ENCODE results near the gene PRKAA1.
"Not testable (repeated sequence)": the region's sequence is repeated elsewhere in the genome, so short reads cannot be mapped to it uniquely, and the experiment has no call there.

The PRKAA1 gene

GRCh38 chr5:40754381-40755092 is 43.6 kb downstream of the PRKAA1 start:
- FAIRE-seq (no peak), DNase-seq (ENCODE audit: insufficient read length, low spot score) (no peak)
- no peak for TF ChIP-seq POLR2A (IDR thresholded peaks at IDR 0.05; ENCODE audit: low read depth, low read length)

- no peak for TF ChIP-seq POLR2A (IDR thresholded peaks at IDR 0.05; ENCODE audit: low read depth, low read length)
- FAIRE-seq = no peak
These were observed 51.5 kb downstream of the PRKAA1 start for GRCh38 chr5:40746703-40747102.

DNA sequence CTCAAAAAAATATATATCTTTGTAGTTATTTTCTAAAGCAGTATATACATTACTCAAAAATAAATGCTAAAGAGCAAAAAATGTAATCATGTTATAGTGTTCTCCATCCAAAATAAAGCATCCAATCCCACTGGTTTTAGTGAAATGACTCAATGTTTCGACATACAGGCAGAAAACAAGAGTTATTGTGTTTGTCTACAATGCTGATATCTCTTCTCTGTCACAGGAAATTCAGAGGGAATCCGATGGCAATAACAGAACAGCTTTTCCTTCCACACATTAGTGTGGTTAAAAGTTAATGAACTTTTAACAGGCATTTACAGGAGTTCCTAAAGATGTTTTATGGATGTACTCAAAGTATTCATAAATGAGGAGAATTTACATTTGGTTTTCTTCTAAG is 54.4 kb downstream of the PRKAA1 start:
- FAIRE-seq = peak; percentile 43
- TF ChIP-seq POLR2A (IDR thresholded peaks at IDR 0.05; ENCODE audit: low read depth, low read length) = no peak
- no peak for DNase-seq (ENCODE audit: insufficient read length, low spot score)

More at GRCh38 chr5:40746703-40747102, 51.5 kb downstream of the PRKAA1 start:
- DNase-seq (ENCODE audit: insufficient read length, low spot score) = no peak

DNA sequence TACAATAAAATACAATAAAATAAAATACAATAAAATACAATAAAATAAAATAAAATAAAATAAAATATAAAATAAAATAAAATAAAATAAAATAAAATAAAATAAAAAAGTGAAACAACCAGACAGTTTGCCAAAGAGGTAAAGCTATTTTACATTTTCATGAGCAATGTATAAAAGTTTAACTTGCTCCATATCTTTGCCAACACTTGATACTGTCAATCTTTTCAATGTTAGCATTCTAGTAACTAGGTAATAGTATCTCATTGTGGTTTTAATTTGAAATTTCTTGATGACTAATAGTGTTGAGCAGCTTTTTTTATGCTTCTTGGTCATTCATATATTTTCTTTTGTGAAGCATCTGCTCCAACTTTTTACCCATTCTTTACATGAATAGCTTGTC is 59.7 kb downstream of the PRKAA1 start:
- FAIRE-seq (peak; percentile 70), DNase-seq (ENCODE audit: insufficient read length, low spot score) (no peak)
- no peak for TF ChIP-seq POLR2A (IDR thresholded peaks at IDR 0.05; ENCODE audit: low read depth, low read length)

DNA sequence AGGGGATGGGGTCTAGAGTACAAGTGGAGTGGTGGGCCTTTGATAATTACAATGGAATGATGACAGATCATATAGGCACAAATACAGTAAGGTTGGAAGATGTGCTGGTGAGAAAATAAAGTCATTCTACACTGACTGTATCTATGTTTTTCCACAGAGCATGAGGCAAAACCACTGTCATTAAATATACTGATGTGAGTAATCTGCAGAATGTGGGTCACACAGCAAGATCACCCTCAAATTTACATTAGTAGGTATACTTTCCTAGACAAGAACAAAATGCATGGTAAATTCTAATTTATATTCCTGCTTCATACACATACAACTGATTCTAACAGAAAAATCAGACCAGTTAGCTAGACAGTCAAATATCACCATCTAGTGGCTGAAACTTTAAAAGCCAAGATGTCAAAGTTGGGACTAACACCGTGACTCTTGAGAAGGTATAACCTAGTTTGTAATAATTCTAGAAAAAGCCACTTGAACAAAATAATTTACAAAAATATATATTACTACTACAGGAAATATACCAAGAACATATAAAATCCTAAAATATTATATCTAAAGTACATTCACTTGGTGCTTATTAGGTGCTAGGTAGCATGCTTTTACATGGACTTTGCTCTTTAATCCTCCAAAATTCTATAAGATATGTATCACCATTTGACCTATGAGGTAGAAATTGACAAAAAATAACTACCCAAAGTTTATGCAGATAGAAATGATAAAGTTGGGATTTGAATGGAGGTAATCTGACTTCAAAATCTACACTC is 61.9 kb downstream of the PRKAA1 start:
- DNase-seq (ENCODE audit: insufficient read length, low spot score) = peak; percentile 38
- TF ChIP-seq POLR2A (IDR thresholded peaks at IDR 0.05; ENCODE audit: low read depth, low read length) = no peak
- FAIRE-seq = peak; percentile 93

DNA sequence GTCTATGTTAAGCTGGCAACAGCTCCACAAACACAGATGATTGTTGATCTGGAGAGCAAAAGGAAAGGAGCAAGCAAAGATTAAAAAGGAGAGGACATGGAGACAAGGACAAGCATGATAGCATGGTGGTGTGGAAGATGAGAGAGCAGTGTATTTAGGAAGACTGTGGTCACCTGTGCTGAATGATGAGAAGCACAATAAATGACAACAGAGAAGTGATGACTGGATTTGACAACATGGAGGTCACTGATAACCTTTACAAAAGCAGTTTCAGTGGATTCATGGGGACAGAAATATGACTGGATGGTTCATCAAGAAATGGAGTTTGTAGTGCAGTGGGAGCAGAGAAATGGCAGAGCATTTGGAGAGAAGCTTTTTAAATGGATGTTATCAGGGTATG is 62.6 kb downstream of the PRKAA1 start:
- no peak for FAIRE-seq
- TF ChIP-seq POLR2A (IDR thresholded peaks at IDR 0.05; ENCODE audit: low read depth, low read length) = no peak
- no peak for DNase-seq (ENCODE audit: insufficient read length, low spot score)

- DNase-seq (ENCODE audit: insufficient read length, low spot score) = peak; percentile 12
- peak; percentile 93 for FAIRE-seq
- TF ChIP-seq POLR2A (IDR thresholded peaks at IDR 0.05; ENCODE audit: low read depth, low read length) = no peak
These were observed 63.2 kb downstream of the PRKAA1 start for GRCh38 chr5:40734986-40735385.

GRCh38 chr5:40733879-40734563 is 64.2 kb downstream of the PRKAA1 start:
- peak; percentile 58 for FAIRE-seq
- no peak for DNase-seq (ENCODE audit: insufficient read length, low spot score)
- TF ChIP-seq POLR2A (IDR thresholded peaks at IDR 0.05; ENCODE audit: low read depth, low read length) = no peak

- no peak for TF ChIP-seq POLR2A (IDR thresholded peaks at IDR 0.05; ENCODE audit: low read depth, low read length)
- FAIRE-seq (peak; percentile 38), DNase-seq (ENCODE audit: insufficient read length, low spot score) (no peak)
These were observed 64.7 kb downstream of the PRKAA1 start for GRCh38 chr5:40733434-40733833.

DNA sequence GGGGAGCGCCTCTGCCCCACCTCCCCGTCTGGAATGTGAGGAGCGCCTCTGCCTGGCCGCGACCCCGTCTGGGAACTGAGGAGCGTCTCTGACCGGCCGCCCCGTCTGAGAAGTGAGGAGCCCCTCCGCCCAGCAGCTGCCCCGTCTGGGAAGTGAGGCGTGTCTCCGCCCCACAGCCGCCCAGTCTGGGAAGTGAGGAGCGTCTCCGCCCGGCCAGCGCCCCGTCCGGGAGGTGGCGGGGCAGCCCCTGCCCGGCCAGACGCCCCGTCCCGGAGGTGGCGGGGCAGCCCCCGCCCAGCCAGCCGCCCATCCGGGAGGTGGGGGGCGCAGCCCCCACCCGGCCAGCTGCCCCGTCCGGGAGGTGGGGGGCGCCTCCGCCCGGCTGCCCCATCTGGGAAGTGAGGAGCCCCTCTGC is 75.7 kb downstream of the PRKAA1 start:
- not testable (repeated sequence) for DNase-seq (ENCODE audit: insufficient read length, low spot score); FAIRE-seq

GRCh38 chr5:40720069-40720468 is 78.1 kb downstream of the PRKAA1 start:
- no peak for FAIRE-seq
- TF ChIP-seq POLR2A (IDR thresholded peaks at IDR 0.05; ENCODE audit: low read depth, low read length) = no peak
- no peak for DNase-seq (ENCODE audit: insufficient read length, low spot score)

GRCh38 chr5:40717281-40717680 is 80.9 kb downstream of the PRKAA1 start:
- DNase-seq (ENCODE audit: insufficient read length, low spot score) = peak; percentile 59
- TF ChIP-seq POLR2A (IDR thresholded peaks at IDR 0.05; ENCODE audit: low read depth, low read length) = no peak
- peak; percentile 97 for FAIRE-seq

DNA sequence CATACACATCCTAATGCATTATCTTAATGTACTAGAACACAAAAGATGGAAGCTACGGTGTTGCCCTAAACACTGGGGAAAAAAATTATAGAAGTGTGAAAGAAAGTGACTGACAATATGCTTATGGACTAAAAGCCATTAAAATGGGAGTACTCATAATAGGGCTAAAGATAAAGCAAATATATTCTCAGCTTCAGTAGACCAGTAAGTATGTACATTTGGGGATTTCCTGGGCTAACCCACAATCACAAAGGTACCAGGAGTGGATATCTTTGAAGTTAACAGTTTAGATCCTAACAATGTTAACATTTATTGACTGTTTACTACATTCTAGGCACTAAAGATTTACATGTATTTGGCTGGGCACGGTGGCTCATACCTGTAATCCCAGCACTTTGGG is 81.6 kb downstream of the PRKAA1 start:
- no peak for TF ChIP-seq POLR2A (IDR thresholded peaks at IDR 0.05; ENCODE audit: low read depth, low read length)
- peak; percentile 27 for FAIRE-seq
- no peak for DNase-seq (ENCODE audit: insufficient read length, low spot score)

GRCh38 chr5:40716000-40716399 is 82.2 kb downstream of the PRKAA1 start:
- DNase-seq (ENCODE audit: insufficient read length, low spot score) (no peak), FAIRE-seq (peak; percentile 98)

More at GRCh38 chr5:40716000-40716399, 82.2 kb downstream of the PRKAA1 start:
- no peak for TF ChIP-seq POLR2A (IDR thresholded peaks at IDR 0.05; ENCODE audit: low read depth, low read length)

All from H54 (cell line).